ENCODE results near the gene PSMA7.

- TF ChIP-seq POLR2AphosphoS5 (IDR thresholded peaks at IDR 0.05) (no peak), POLR2A (IDR thresholded peaks at IDR 0.05; ENCODE audit: low read depth) (no peak), CTCF (IDR thresholded peaks at IDR 0.05) (no peak)
Measured at GRCh38 chr20:62119591-62120364, 23.4 kb downstream of the PSMA7 start.
